ENCODE data around the gene PRSS33. TPM values are rescaled to one million over a fixed set of nuclear protein-coding genes. Genes with fewer than 3 reads are reported as not detected.

Gene PRSS33
- total and polyA plus RNA-seq, 9 of the 15 experiments (the other 6 are each of a cell fraction or from before 2014, with no cell fraction given) = not detected

DNA sequence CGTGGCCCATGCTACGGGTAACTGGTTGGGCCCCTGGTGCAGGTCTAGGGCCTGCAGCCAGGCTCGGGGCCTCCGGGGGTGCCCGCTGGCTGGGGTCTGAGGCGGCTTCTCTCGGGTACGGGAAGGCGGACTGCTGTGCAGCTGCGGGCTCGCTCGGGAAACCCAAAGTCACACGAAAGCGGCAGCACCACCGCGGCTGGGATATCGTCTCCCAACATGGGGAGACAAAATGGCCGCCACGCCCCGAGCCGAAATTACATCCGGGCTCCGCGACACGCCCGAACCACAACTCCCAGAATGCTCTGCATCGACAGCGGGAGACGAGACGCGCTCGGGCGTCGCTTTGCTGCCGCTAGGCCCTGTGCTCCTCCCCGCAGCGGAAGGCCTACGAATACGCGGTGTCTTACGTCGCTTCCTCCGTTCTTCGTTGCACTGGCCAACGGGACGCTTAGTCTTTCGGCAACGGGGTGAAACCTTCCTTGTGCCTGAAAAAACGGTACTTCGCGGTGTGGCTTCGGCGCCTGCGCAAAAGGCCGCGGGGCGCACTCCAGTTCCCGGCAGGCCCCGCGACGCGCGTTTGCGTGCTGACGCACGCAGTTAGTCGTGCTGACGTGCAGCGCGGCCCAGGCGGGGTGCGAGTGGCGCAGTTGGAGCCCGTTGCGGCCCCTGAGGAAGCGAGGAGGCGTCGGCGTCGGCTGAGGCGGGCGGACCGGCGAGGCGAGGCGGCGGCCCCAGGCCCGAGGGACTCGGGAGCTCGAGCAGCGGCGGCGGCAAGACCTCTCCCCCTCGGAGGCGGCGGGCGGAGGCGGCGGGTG lies 35.1 kb downstream of the PRSS33 start, which contains the start of gene SRRM2 (continued):
- TF ChIP-seq, protein P1, sequence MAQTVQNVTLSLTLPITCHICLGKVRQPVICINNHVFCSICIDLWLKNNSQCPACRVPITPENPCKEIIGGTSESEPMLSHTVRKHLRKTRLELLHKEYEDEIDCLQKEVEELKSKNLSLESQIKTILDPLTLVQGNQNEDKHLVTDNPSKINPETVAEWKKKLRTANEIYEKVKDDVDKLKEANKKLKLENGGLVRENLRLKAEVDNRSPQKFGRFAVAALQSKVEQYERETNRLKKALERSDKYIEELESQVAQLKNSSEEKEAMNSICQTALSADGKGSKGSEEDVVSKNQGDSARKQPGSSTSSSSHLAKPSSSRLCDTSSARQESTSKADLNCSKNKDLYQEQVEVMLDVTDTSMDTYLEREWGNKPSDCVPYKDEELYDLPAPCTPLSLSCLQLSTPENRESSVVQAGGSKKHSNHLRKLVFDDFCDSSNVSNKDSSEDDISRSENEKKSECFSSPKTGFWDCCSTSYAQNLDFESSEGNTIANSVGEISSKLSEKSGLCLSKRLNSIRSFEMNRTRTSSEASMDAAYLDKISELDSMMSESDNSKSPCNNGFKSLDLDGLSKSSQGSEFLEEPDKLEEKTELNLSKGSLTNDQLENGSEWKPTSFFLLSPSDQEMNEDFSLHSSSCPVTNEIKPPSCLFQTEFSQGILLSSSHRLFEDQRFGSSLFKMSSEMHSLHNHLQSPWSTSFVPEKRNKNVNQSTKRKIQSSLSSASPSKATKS (CRISPR knock-in tag; IDR thresholded peaks at IDR 0.05) = no peak
- TF ChIP-seq ZSCAN32 (CRISPR knock-in tag; IDR thresholded peaks at IDR 0.05) (no peak), TOE1 (IDR thresholded peaks at IDR 0.05; ENCODE audit: borderline replicate concordance) (peak; percentile 56; the same call in 1 of the 2 replicates), TOE1 (CRISPR knock-in tag; IDR thresholded peaks at IDR 0.05; ENCODE audit: borderline replicate concordance, low read depth) (no peak), ZFP36 (IDR thresholded peaks at IDR 0.05; ENCODE audit: low read depth, low read length, partially characterized antibody) (no peak), ZNF507 (tag; conservative IDR thresholded peaks at IDR 0.05) (no peak), HNRNPK (IDR thresholded peaks at IDR 0.05; ENCODE audit: low read depth, low read length, poor library complexity, severe bottlenecking) (no peak), POLR3G (IDR thresholded peaks at IDR 0.05; ENCODE audit: extremely low read depth, insufficient read length, insufficient replicate concordance) (no peak), MYNN (IDR thresholded peaks at IDR 0.05) (no peak), MYNN (CRISPR knock-in tag; IDR thresholded peaks at IDR 0.05) (no peak), ZNF318 (IDR thresholded peaks at IDR 0.05; ENCODE audit: borderline replicate concordance in 1 of 2, low read depth in 1 of 2) (no peak), HNRNPL (IDR thresholded peaks at IDR 0.05; ENCODE audit: low read depth, low read length) (0 out of 2 replicates have a peak, but pooled peaks have one; percentile 25), MEIS2 (IDR thresholded peaks at IDR 0.05; ENCODE audit: partially characterized antibody) (peak; percentile 39)
- TF ChIP-seq, protein P2, sequence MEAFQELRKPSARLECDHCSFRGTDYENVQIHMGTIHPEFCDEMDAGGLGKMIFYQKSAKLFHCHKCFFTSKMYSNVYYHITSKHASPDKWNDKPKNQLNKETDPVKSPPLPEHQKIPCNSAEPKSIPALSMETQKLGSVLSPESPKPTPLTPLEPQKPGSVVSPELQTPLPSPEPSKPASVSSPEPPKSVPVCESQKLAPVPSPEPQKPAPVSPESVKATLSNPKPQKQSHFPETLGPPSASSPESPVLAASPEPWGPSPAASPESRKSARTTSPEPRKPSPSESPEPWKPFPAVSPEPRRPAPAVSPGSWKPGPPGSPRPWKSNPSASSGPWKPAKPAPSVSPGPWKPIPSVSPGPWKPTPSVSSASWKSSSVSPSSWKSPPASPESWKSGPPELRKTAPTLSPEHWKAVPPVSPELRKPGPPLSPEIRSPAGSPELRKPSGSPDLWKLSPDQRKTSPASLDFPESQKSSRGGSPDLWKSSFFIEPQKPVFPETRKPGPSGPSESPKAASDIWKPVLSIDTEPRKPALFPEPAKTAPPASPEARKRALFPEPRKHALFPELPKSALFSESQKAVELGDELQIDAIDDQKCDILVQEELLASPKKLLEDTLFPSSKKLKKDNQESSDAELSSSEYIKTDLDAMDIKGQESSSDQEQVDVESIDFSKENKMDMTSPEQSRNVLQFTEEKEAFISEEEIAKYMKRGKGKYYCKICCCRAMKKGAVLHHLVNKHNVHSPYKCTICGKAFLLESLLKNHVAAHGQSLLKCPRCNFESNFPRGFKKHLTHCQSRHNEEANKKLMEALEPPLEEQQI (IDR thresholded peaks at IDR 0.05) = no peak

All from K562 (cell line).